B cell (primary cell): ENCODE measurements around the gene FNDC5. TPM values are rescaled to one million over a fixed set of nuclear protein-coding genes. Genes with fewer than 3 reads are reported as not detected.
"Not testable (repeated sequence)": the region's sequence is repeated elsewhere in the genome, so short reads cannot be mapped to it uniquely, and the experiment has no call there.

ENCODE experiments used
- ATAC-seq: fragments of 200-7000 bp; cut with Tn5 transposase; one replicate; pipeline ENCODE4 v1.10.0; 2021; ENCODE audit warnings: low read depth, mild to moderate bottlenecking, moderate number of reproducible peaks, moderate library complexity
- CTCF ChIA-PET: fragments of 350-600 bp; sonication (Branson Sonifier 250); formaldehyde crosslinking; loops from one replicate; lab custom pipeline; 2021; ENCODE audit warnings: antibody characterized with exemption, inconsistent platforms; lab: Charles Lee
- POLR2A ChIA-PET: fragments of 350-600 bp; sonication (Branson Sonifier 250); formaldehyde crosslinking; loops from one replicate; lab custom pipeline; 2021; ENCODE audit warnings: antibody characterized with exemption; lab: Charles Lee
- DNase-seq: peaks from one replicate; pipeline ENCODE4 v3.0.0; 2013
- H2AFZ ChIP-seq: 2 replicates; pipeline ENCODE4 v1.6.1; 2012; ENCODE audit warnings: mild to moderate bottlenecking, low read depth, low read length; ENCODE audit not compliant: insufficient read depth, poor library complexity, severe bottlenecking
- H3K27ac ChIP-seq, 2 donors: 1 replicate in 1 of 2; 2 replicates in 1 of 2; pipeline ENCODE4 v1.5.1; 2012 to 2013; ENCODE audit warnings: low read length in 2 of 2, mild to moderate bottlenecking in 2 of 2, moderate library complexity in 1 of 2
- H3K27me3 ChIP-seq, 4 experiments: fragments of 200-600 bp in 1 of 4; sonication (generic) in 1 of 4; replicated peaks in 1 of 4; 1 replicate in 2 of 4; 2 replicates in 2 of 4; pipeline versions ENCODE4 v1.6.1 to v1.7.0; 2013 to 2016; ENCODE audit warnings: low read length in 3 of 4, mild to moderate bottlenecking in 2 of 4, mixed read lengths in 1 of 4, moderate library complexity in 1 of 4; ENCODE audit not compliant: insufficient read depth in 4 of 4, control insufficient read depth in 3 of 4; ENCODE audit errors: control extremely low read depth in 1 of 4
- H3K36me3 ChIP-seq, 2 experiments: replicated peaks in 1 of 2; 1 replicate in 1 of 2; 2 replicates in 1 of 2; pipeline versions ENCODE4 v1.6.1 to v1.7.1; 2013; ENCODE audit warnings: low read length in 1 of 2; ENCODE audit not compliant: insufficient read depth in 2 of 2, control insufficient read depth in 1 of 2; ENCODE audit errors: control extremely low read depth in 1 of 2, extremely low read depth in 1 of 2
- H3K4me1 ChIP-seq, 2 donors: fragments of 200-600 bp in 1 of 2; sonication (generic) in 1 of 2; 1 replicate in 1 of 2; 2 replicates in 1 of 2; pipeline versions ENCODE4 v1.5.1 to v1.6.1; 2013 to 2017; ENCODE audit warnings: low read length in 2 of 2; ENCODE audit not compliant: control insufficient read depth in 2 of 2, insufficient read depth in 2 of 2
- H3K4me2 ChIP-seq: replicated peaks from 2 replicates; pipeline ENCODE3; 2012; ENCODE audit warnings: mild to moderate bottlenecking, low read depth, low read length; ENCODE audit not compliant: poor library complexity, severe bottlenecking
- H3K4me3 ChIP-seq, 5 experiments: fragments of 200-600 bp in 1 of 5; sonication (generic) in 1 of 5; 1 replicate in 3 of 5; 2 replicates in 2 of 5; pipeline versions ENCODE4 v1.5.1 to v1.7.0; 2011 to 2016; ENCODE audit warnings: low read length in 4 of 5, mild to moderate bottlenecking in 4 of 5, low read depth in 2 of 5, control low read depth in 1 of 5, moderate library complexity in 1 of 5; ENCODE audit not compliant: insufficient read depth in 1 of 5; ENCODE audit errors: control extremely low read depth in 1 of 5, extremely low read depth in 1 of 5
- H3K79me2 ChIP-seq: fragments of 200-600 bp; sonication (generic); one replicate; pipeline ENCODE4 v1.6.0; 2016; ENCODE audit warnings: low read length; ENCODE audit not compliant: control insufficient read depth, insufficient read depth
- H3K9ac ChIP-seq: fragments of 200-600 bp; sonication (generic); 2 replicates; pipeline ENCODE4 v1.6.1; 2017; ENCODE audit warnings: mild to moderate bottlenecking, low read length, moderate library complexity
- H3K9me3 ChIP-seq, 3 donors: one replicate each; pipeline versions ENCODE4 v1.6.1 to v1.7.1; 2013; ENCODE audit warnings: low read length in 2 of 3; ENCODE audit not compliant: control insufficient read depth in 2 of 3, insufficient read depth in 1 of 3; ENCODE audit errors: control extremely low read depth in 1 of 3
- H4K20me1 ChIP-seq: 2 replicates; pipeline ENCODE4 v1.6.0; 2012; ENCODE audit warnings: mild to moderate bottlenecking, low read length; ENCODE audit not compliant: insufficient read depth, control insufficient read depth, poor library complexity, severe bottlenecking
- H3K27ac Mint-ChIP-seq: one replicate; pipeline ENCODE4 v1.8.0; 2021; ENCODE audit warnings: mixed read lengths
- H3K27me3 Mint-ChIP-seq: one replicate; pipeline ENCODE4 v1.8.0; 2021; ENCODE audit warnings: mixed read lengths
- H3K4me1 Mint-ChIP-seq: one replicate; pipeline ENCODE4 v1.8.0; 2021; ENCODE audit warnings: mixed read lengths
- H3K4me3 Mint-ChIP-seq: one replicate; pipeline ENCODE4 v1.8.0; 2021; ENCODE audit warnings: mixed read lengths
- H3K9me3 Mint-ChIP-seq: one replicate; pipeline ENCODE4 v1.8.0; 2022; ENCODE audit warnings: mixed read lengths; ENCODE audit not compliant: insufficient read depth
- EZH2 ChIP-seq: IDR thresholded peaks from 2 replicates; pipeline ENCODE4 v1.6.1; 2012; ENCODE audit warnings: borderline replicate concordance, low read depth, mild to moderate bottlenecking, moderate library complexity, low read length; ENCODE audit not compliant: insufficient read depth, poor library complexity, severe bottlenecking
- WGBS: methylation state at CpG from one replicate; pipeline ENCODE4 v1.1.5; 2013; ENCODE audit warnings: missing lambda C conversion rate; ENCODE audit not compliant: insufficient coverage; 5-methylcytosine and 5-hydroxymethylcytosine counted together
- intact Hi-C: fragments of 100-400 bp; cut with micrococcal nuclease; formaldehyde crosslinking; loops from one replicate; pipeline ENCODE4 v1.10.0; 2022
- polyA plus RNA-seq: library from polyadenylated mRNA; depleted of rRNA; stranded (reverse); fragments of >200 nt; gene quantifications from 2 replicates; pipeline ENCODE4 v1.2.3, GENCODE V29; 2012
- total RNA-seq, 2 donors: library from RNA; stranded (reverse); fragments of 120-200 nt in 1 of 2; gene quantifications; 1 replicate in 1 of 2; 2 replicates in 1 of 2; pipeline versions ENCODE4 v1.2.3 to v1.2.4, GENCODE V29; 2013 to 2022
- TF ChIP-seq, protein P1 (sequence below): fragments of 200-600 bp; IDR thresholded peaks from one replicate; pipeline ENCODE4 v1.8.0; 2022; ENCODE audit warnings: antibody characterized with exemption, mild to moderate bottlenecking

Gene FNDC5
- total and polyA plus RNA-seq, 2 donors (not counting 1 experiment from before 2014, with no cell fraction given) = 0.76 to 2.1 TPM

DNA sequence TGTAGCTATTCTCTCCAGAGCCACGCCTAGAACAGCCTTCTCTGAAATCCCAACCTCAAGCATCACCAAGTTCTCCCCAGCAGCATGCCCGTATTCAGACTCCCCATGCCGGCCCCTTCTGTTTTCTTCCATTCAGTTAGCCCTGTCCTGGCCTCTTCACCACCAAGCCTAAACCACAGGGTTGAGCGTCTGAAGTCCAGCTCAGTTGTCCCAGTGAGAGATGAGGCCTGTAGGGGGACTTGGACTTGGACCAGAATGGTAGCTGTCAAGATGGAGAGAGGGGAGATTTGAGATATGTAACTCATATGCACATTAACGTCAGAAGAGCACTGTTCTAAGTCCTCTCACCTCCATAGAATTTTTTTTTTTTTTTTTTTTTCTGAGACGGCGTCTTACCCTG lies 35.9 kb upstream of the FNDC5 start:
- peaks cover 29% of the 10 kb centered on the region for H3K27me3 Mint-ChIP-seq
- intact Hi-C loops = no loop called here
- H3K9ac ChIP-seq = no peak overlapping the region
- no peaks in the 10 kb centered on the region for H3K9me3 Mint-ChIP-seq
- no peak overlapping the region for H3K4me3 ChIP-seq
- CTCF ChIA-PET = interaction anchor here (0.7 to 0.8 kb wide), 2 partner anchors 14 to 121 kb away, joined by 4 read pairs; no protein-coding TSS in a partner anchor
- no peak overlapping the region for H3K27ac ChIP-seq
- ATAC-seq (no peak), DNase-seq (no peak)
- H3K4me1 ChIP-seq = peaks cover under 1 to 1% of the 10 kb centered on the region in 2 donors
- TF ChIP-seq, protein P1, sequence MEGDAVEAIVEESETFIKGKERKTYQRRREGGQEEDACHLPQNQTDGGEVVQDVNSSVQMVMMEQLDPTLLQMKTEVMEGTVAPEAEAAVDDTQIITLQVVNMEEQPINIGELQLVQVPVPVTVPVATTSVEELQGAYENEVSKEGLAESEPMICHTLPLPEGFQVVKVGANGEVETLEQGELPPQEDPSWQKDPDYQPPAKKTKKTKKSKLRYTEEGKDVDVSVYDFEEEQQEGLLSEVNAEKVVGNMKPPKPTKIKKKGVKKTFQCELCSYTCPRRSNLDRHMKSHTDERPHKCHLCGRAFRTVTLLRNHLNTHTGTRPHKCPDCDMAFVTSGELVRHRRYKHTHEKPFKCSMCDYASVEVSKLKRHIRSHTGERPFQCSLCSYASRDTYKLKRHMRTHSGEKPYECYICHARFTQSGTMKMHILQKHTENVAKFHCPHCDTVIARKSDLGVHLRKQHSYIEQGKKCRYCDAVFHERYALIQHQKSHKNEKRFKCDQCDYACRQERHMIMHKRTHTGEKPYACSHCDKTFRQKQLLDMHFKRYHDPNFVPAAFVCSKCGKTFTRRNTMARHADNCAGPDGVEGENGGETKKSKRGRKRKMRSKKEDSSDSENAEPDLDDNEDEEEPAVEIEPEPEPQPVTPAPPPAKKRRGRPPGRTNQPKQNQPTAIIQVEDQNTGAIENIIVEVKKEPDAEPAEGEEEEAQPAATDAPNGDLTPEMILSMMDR = no peak
- TF ChIP-seq EZH2 = no peak
- POLR2A ChIA-PET = interaction anchor here (0.7 kb wide), 2 partner anchors 14 to 137 kb away, joined by 4 to 10 read pairs; no protein-coding TSS in a partner anchor
- H2AFZ ChIP-seq = no peak overlapping the region
- no peaks in the 10 kb centered on the region for H3K36me3 ChIP-seq
- peaks cover 4% of the 10 kb centered on the region for H3K4me1 Mint-ChIP-seq
- H3K4me3 Mint-ChIP-seq = no peak overlapping the region
- no peaks in the 10 kb centered on the region for H3K79me2 ChIP-seq
- H3K27me3 ChIP-seq = peaks cover 0 to 16% (median 6%) of the 10 kb centered on the region in 4 experiments
- H3K9me3 ChIP-seq = peaks cover 0 to 2% (median 1%) of the 10 kb centered on the region in 3 donors
- H3K27ac Mint-ChIP-seq = no peak overlapping the region
- H4K20me1 ChIP-seq = no peaks in the 10 kb centered on the region
- 85% methylated on average over 3 of the region's 7 CpGs for WGBS
- H3K4me2 ChIP-seq = no peak overlapping the region

DNA sequence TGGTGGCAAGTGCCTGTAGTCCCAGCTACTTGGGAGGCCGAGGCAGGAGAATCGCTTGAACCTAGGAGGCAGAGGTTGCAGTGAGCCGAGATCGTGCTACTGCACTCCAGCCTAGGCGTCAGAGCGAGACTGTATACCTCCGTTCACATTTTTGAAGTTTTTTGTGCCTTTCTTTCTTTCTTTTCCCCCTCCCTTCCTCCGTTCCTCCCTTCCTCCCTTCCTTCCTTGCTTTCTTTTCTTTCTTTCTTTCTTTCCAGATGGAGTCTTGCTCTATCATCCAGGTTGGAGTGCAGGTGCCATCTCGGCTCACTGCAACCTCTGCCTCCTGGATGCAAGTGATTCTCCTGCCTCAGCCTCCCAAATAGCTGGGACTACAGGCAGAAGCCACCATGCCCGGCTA lies 34.9 kb upstream of the FNDC5 start:
- intact Hi-C loops, H3K4me1 ChIP-seq, H2AFZ ChIP-seq, POLR2A ChIA-PET, H3K27ac Mint-ChIP-seq, H3K4me3 ChIP-seq, H3K36me3 ChIP-seq, H3K27ac ChIP-seq, H3K9ac ChIP-seq, H3K9me3 Mint-ChIP-seq, H3K9me3 ChIP-seq, H3K4me1 Mint-ChIP-seq, H3K79me2 ChIP-seq, H3K4me3 Mint-ChIP-seq, DNase-seq, H3K4me2 ChIP-seq, H4K20me1 ChIP-seq, ATAC-seq: not testable (repeated sequence)
- CTCF ChIA-PET = interaction anchor here (1.3 to 1.6 kb wide), 2 partner anchors 13 to 93 kb away, joined by 3 read pairs; no protein-coding TSS in a partner anchor
- H3K27me3 ChIP-seq = peaks cover 0 to 24% (median 10%) of the 10 kb centered on the region in 4 experiments
- WGBS = 80% methylated on average over 9 of the region's 10 CpGs
- H3K27me3 Mint-ChIP-seq = peaks cover 34% of the 10 kb centered on the region
